B cell (primary cell): ENCODE data around the gene NPR2.

ENCODE experiments used
- CTCF ChIP-seq: fragments of 200-600 bp; IDR thresholded peaks from one replicate; pipeline ENCODE4 v1.8.0; 2022; ENCODE audit warnings: antibody characterized with exemption, mild to moderate bottlenecking
- EZH2 ChIP-seq: IDR thresholded peaks from 2 replicates; pipeline ENCODE4 v1.6.1; 2012; ENCODE audit warnings: borderline replicate concordance, low read depth, mild to moderate bottlenecking, moderate library complexity, low read length; ENCODE audit not compliant: insufficient read depth, poor library complexity, severe bottlenecking

DNA sequence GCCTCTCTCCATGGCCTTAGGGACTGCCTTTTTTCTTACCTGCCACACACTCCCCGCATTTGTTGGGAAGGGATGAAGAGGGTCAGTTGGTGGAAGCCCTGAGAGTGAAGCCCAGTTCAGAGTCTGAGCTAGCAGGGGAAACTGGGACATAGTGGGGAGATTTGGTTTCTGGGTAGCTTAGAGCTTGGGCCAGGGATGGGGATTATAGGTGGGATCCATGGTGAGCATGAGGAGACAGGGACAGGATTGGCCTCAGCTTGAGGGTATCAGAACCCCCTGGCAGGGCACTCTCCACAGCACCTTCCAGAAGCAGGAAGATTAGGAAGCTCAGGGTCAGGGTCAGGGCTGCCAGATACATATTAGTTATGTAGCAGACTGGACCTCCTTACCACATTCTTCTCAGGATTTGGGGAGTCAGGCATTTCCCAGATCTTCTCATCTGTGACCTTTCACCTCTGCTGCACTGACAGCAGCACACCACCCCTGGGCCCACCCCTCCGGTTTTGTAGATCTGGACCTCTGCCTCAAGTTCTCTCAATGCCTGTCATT is 61.0 kb downstream of the NPR2 start:
- TF ChIP-seq CTCF (no peak), EZH2 (no peak)
